Keratinocyte (primary cell): ENCODE data around the gene AANAT. TPM values are rescaled to one million over a fixed set of nuclear protein-coding genes. Genes with fewer than 3 reads are reported as not detected.

Experiments used
- DNase-seq: peaks from one replicate; pipeline ENCODE4 v3.0.0-alpha.2; 2011; ENCODE audit warnings: low read depth, missing footprints, low spot score
- FAIRE-seq: peaks from 2 replicates; lab custom pipeline; 2011; peaks lifted over from hg19 to GRCh38; lab: Jason Lieb, UNC
- H2AFZ ChIP-seq: 2 replicates; pipeline ENCODE4 v1.6.0; 2012; ENCODE audit warnings: low read length, control low read depth, inconsistent platforms; ENCODE audit not compliant: control insufficient read depth
- H3K27ac ChIP-seq: 2 replicates; pipeline ENCODE4 v1.5.1; 2011; ENCODE audit warnings: low read length; ENCODE audit not compliant: control insufficient read depth, insufficient read depth
- H3K27me3 ChIP-seq: 3 replicates; pipeline ENCODE4 v1.6.0; 2011; ENCODE audit warnings: low read length; ENCODE audit not compliant: control insufficient read depth, insufficient read depth; ENCODE audit errors: extremely low read depth
- H3K36me3 ChIP-seq, 2 experiments: 2 replicates in 1 of 2; 3 replicates in 1 of 2; pipeline ENCODE4 v1.5.1; 2011; ENCODE audit warnings: low read length in 2 of 2, mild to moderate bottlenecking in 1 of 2; ENCODE audit not compliant: control insufficient read depth in 2 of 2, insufficient read depth in 2 of 2; ENCODE audit errors: extremely low read depth in 1 of 2
- H3K4me1 ChIP-seq: 3 replicates; pipeline ENCODE4 v1.5.1; 2011; ENCODE audit warnings: low read length; ENCODE audit not compliant: control insufficient read depth, insufficient read depth; ENCODE audit errors: extremely low read depth
- H3K4me2 ChIP-seq: 3 replicates; pipeline ENCODE4 v1.6.0; 2011; ENCODE audit warnings: low read depth, low read length; ENCODE audit not compliant: control insufficient read depth, insufficient read depth; ENCODE audit errors: extremely low read depth
- H3K4me3 ChIP-seq, 3 experiments: fragments of 200-600 bp in 1 of 3; sonication (generic) in 1 of 3; 2 replicates in 2 of 3; 3 replicates in 1 of 3; pipeline ENCODE4 v1.5.1; 2011 to 2016; ENCODE audit warnings: low read length in 3 of 3, mild to moderate bottlenecking in 3 of 3, control low read depth in 2 of 3, inconsistent platforms in 1 of 3, low read depth in 1 of 3, mixed read lengths in 1 of 3, mixed run types in 1 of 3, moderate library complexity in 1 of 3; ENCODE audit not compliant: control insufficient read depth in 2 of 3, insufficient read depth in 2 of 3; ENCODE audit errors: extremely low read depth in 1 of 3
- H3K79me2 ChIP-seq: 2 replicates; pipeline ENCODE4 v1.6.0; 2012; ENCODE audit warnings: low read length; ENCODE audit not compliant: control insufficient read depth, insufficient read depth
- H3K9ac ChIP-seq: 3 replicates; pipeline ENCODE4 v1.6.0; 2011; ENCODE audit warnings: low read length; ENCODE audit not compliant: control insufficient read depth, insufficient read depth; ENCODE audit errors: extremely low read depth
- H3K9me1 ChIP-seq: 3 replicates; pipeline ENCODE4 v1.6.0; 2011; ENCODE audit warnings: low read length; ENCODE audit not compliant: control insufficient read depth, insufficient read depth; ENCODE audit errors: extremely low read depth
- H3K9me3 ChIP-seq: 2 replicates; pipeline ENCODE4 v1.5.1; 2012; ENCODE audit warnings: low read depth, low read length; ENCODE audit not compliant: control insufficient read depth
- H4K20me1 ChIP-seq: 3 replicates; pipeline ENCODE4 v1.6.0; 2011; ENCODE audit warnings: low read length; ENCODE audit not compliant: control insufficient read depth, insufficient read depth; ENCODE audit errors: extremely low read depth
- EZH2 ChIP-seq: IDR thresholded peaks from one replicate; pipeline ENCODE4 v1.6.1; 2012; ENCODE audit warnings: inconsistent platforms, mild to moderate bottlenecking, low read length, moderate library complexity
- dilution Hi-C: fragments of 300-500 bp; cut with MboI; formaldehyde crosslinking; loops from one replicate; pipeline ENCODE4 v1.7.0; 2020; ENCODE audit warnings: low sequenced_read_pairs; ENCODE audit not compliant: extremely low pct_ligation_motif_present
- polyA plus RNA-seq, 5 experiments: library from polyadenylated mRNA; depleted of rRNA in 3 of 5; stranded (reverse) in 3 of 5; stranded (forward) in 1 of 5; unstranded in 1 of 5; fragments of >200 nt; gene quantifications; 1 replicate in 1 of 5; 2 replicates in 3 of 5; 3 replicates in 1 of 5; pipeline versions ENCODE4 v1.2.1 to v1.2.3, GENCODE V29; 2011 to 2012; ENCODE audit warnings: missing spikeins in 2 of 5, low read depth in 1 of 5, low replicate concordance in 1 of 5
- TF ChIP-seq, protein P1 (sequence below), 3 experiments: IDR thresholded peaks in 1 of 3; conservative IDR thresholded peaks in 1 of 3; optimal IDR thresholded peaks in 1 of 3; 2 replicates in 2 of 3; 3 replicates in 1 of 3; pipeline versions ENCODE3 to v1.5.1; 2011; ENCODE audit warnings: low read length in 3 of 3, mild to moderate bottlenecking in 3 of 3, moderate library complexity in 2 of 3, control low read depth in 1 of 3, inconsistent platforms in 1 of 3; ENCODE audit not compliant: insufficient read depth in 2 of 3; ENCODE audit errors: extremely low read depth in 1 of 3

The AANAT gene
- polyA plus RNA-seq, 1 donor (not counting 4 experiments of a cell fraction or from before 2014, with no cell fraction given): not detected

DNA sequence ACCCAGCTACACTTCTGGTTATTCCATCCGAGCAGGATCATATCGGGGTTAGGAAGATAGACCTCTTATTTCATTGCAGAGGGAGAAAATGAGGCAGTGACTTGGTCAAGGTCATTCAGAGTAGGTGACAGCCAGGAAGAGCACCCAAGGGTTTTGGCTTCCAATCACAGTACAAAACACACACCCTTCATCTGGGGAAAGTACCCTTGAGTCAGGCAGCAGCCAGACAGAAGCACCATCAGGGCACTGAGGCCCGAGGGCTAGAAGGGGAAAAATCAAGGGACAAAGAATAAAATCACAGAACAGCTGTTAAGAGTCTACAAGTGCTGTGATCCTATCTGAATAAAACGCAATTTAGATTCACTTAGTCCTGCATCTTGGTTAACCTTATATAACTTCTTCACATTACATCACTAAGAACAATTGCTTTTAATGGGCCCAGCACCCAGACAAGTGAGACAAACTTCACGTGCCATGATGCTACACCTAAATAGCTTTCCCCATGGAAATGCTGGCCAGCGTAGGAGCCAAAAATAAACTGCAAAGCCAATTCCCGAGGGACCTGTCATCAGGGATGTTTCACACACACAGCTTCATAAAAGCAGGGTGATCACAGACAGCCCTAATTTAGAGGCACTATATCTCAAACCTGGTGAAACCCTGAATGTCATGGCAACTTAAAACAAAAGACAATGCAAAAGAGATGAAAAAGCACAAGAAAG is 19.3 kb upstream of the AANAT start:
- H3K27ac ChIP-seq: peak overlapping the region; percentile 12
- TF ChIP-seq, protein P1, sequence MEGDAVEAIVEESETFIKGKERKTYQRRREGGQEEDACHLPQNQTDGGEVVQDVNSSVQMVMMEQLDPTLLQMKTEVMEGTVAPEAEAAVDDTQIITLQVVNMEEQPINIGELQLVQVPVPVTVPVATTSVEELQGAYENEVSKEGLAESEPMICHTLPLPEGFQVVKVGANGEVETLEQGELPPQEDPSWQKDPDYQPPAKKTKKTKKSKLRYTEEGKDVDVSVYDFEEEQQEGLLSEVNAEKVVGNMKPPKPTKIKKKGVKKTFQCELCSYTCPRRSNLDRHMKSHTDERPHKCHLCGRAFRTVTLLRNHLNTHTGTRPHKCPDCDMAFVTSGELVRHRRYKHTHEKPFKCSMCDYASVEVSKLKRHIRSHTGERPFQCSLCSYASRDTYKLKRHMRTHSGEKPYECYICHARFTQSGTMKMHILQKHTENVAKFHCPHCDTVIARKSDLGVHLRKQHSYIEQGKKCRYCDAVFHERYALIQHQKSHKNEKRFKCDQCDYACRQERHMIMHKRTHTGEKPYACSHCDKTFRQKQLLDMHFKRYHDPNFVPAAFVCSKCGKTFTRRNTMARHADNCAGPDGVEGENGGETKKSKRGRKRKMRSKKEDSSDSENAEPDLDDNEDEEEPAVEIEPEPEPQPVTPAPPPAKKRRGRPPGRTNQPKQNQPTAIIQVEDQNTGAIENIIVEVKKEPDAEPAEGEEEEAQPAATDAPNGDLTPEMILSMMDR (optimal IDR thresholded peaks at IDR 0.05 in 1 of 3, IDR thresholded peaks at IDR 0.05 in 1 of 3, conservative IDR thresholded peaks at IDR 0.05 in 1 of 3; ENCODE audit: extremely low read depth in 1 of 3, insufficient read depth in 2 of 3, low read length in 3 of 3): no peak
- no peak for TF ChIP-seq EZH2
- peaks cover 14% of the 10 kb centered on the region for H3K9me1 ChIP-seq
- dilution Hi-C loops: no loop called here
- no peaks in the 10 kb centered on the region for H3K27me3 ChIP-seq
- peaks cover 79% of the 10 kb centered on the region for H3K79me2 ChIP-seq
- H3K9me3 ChIP-seq: no peaks in the 10 kb centered on the region
- H4K20me1 ChIP-seq: peaks cover 39% of the 10 kb centered on the region
- peaks cover 53% of the 10 kb centered on the region for H3K4me1 ChIP-seq
- peak; percentile 5 for FAIRE-seq
- H3K9ac ChIP-seq: no peak overlapping the region
- H3K36me3 ChIP-seq: no peaks in the 10 kb centered on the region
- no peak overlapping the region for H3K4me3 ChIP-seq
- DNase-seq: no peak
- no peak overlapping the region for H2AFZ ChIP-seq
- peak overlapping the region; percentile 85 for H3K4me2 ChIP-seq

DNA sequence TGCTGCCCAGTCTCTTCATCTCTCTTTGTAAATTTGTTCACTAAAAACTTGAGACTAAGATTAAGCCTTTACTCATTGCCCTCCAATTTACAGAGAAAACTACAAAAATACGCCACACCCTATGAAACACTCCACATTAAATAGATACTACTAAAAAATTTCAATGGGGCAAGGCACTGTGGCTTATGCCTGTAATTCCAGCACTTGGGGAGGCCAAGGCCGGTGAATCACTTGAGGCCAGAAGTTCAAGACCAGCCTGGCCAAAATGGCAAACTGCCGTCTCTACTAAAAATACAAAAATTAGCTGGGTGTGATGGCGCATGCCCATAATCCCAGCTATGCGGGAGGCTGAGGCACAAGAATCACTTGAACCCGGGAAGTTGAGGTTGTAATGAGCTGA is 18.3 kb upstream of the AANAT start:
- no peaks in the 10 kb centered on the region for H3K36me3 ChIP-seq
- no peak overlapping the region for H3K4me3 ChIP-seq
- no peak overlapping the region for H2AFZ ChIP-seq
- H3K9me1 ChIP-seq: peaks cover 14% of the 10 kb centered on the region
- TF ChIP-seq, protein P1 (optimal IDR thresholded peaks at IDR 0.05 in 1 of 3, IDR thresholded peaks at IDR 0.05 in 1 of 3, conservative IDR thresholded peaks at IDR 0.05 in 1 of 3; ENCODE audit: extremely low read depth in 1 of 3, insufficient read depth in 2 of 3, low read length in 3 of 3): no peak
- TF ChIP-seq EZH2: no peak
- H3K79me2 ChIP-seq: peaks cover 72% of the 10 kb centered on the region
- H3K9me3 ChIP-seq: no peaks in the 10 kb centered on the region
- no peak overlapping the region for H3K4me2 ChIP-seq
- FAIRE-seq: no peak
- no peak for DNase-seq
- no peak overlapping the region for H3K27ac ChIP-seq
- no peaks in the 10 kb centered on the region for H3K27me3 ChIP-seq
- no peak overlapping the region for H3K9ac ChIP-seq
- H3K4me1 ChIP-seq: peaks cover 53% of the 10 kb centered on the region
- H4K20me1 ChIP-seq: peaks cover 39% of the 10 kb centered on the region
- dilution Hi-C loops: no loop called here
